T-helper 1 cell (primary cell): ENCODE data around the gene EGFR.

ENCODE experiments used
- DNase-seq, 5 donors: peaks; one replicate each; pipeline ENCODE4 v3.0.0-alpha.2; 2012 to 2020

Gene EGFR

GRCh38 chr7:55083206-55083605, 64.4 kb downstream of the EGFR start:
- DNase-seq: no peak

GRCh38 chr7:55084307-55084706, 65.5 kb downstream of the EGFR start:
- no peak for DNase-seq

GRCh38 chr7:55085511-55086412, 66.9 kb downstream of the EGFR start:
- no peak for DNase-seq

GRCh38 chr7:55086413-55087201, 67.8 kb downstream of the EGFR start:
- no peak for DNase-seq

- DNase-seq: no peak
These were observed 68.7 kb downstream of the EGFR start for GRCh38 chr7:55087521-55087961.

GRCh38 chr7:55088107-55088506, 69.3 kb downstream of the EGFR start:
- no peak for DNase-seq

- DNase-seq: no peak
These were observed 69.8 kb downstream of the EGFR start for GRCh38 chr7:55088620-55089019.

- DNase-seq: no peak
These were observed 73.6 kb downstream of the EGFR start for GRCh38 chr7:55092186-55092974.

- no peak for DNase-seq
These were observed 74.2 kb downstream of the EGFR start for GRCh38 chr7:55092975-55093373.

GRCh38 chr7:55093674-55094073, 74.9 kb downstream of the EGFR start:
- no peak for DNase-seq

- DNase-seq: no peak
These were observed 75.4 kb downstream of the EGFR start for GRCh38 chr7:55094092-55094690.

GRCh38 chr7:55095672-55096071, 76.9 kb downstream of the EGFR start:
- no peak for DNase-seq

GRCh38 chr7:55096323-55096722, 77.5 kb downstream of the EGFR start:
- no peak for DNase-seq

- no peak for DNase-seq
These were observed 78.3 kb downstream of the EGFR start for GRCh38 chr7:55097100-55097499.

- DNase-seq: no peak
These were observed 80.4 kb downstream of the EGFR start for GRCh38 chr7:55099066-55099820.

- DNase-seq: no peak
These were observed 81.2 kb downstream of the EGFR start for GRCh38 chr7:55099821-55100543.

- no peak for DNase-seq
These were observed 81.9 kb downstream of the EGFR start for GRCh38 chr7:55100544-55101327.

GRCh38 chr7:55101359-55101758, 82.5 kb downstream of the EGFR start:
- DNase-seq: no peak

GRCh38 chr7:55104123-55104522, 85.3 kb downstream of the EGFR start:
- no peak for DNase-seq

- no peak for DNase-seq
These were observed 86.1 kb downstream of the EGFR start for GRCh38 chr7:55104712-55105433.
